Tibial nerve (tissue), 4 donors: ENCODE results near the gene EPN1.

ENCODE experiments used
- EP300 ChIP-seq, 2 donors: sonication (generic); formaldehyde crosslinking; IDR thresholded peaks; one replicate each; pipeline ENCODE4 v1.6.1; 2017; ENCODE audit warnings: antibody characterized with exemption in 2 of 2, mild to moderate bottlenecking in 1 of 2
- POLR2A ChIP-seq, 2 donors: fragments of 450-650 bp; IDR thresholded peaks; one replicate each; pipeline ENCODE4 v1.6.1; 2017; ENCODE audit warnings: antibody characterized with exemption in 2 of 2, mild to moderate bottlenecking in 2 of 2, moderate library complexity in 2 of 2
- TF ChIP-seq, protein P1 (sequence below), 5 experiments: fragments of 200-600 bp in 3 of 5; fragments of 450-650 bp in 2 of 5; sonication (generic) in 3 of 5; IDR thresholded peaks; one replicate each; pipeline ENCODE4 v1.5.1; 2016 to 2019; ENCODE audit warnings: antibody characterized with exemption in 5 of 5, mild to moderate bottlenecking in 3 of 5, moderate library complexity in 2 of 5

DNA sequence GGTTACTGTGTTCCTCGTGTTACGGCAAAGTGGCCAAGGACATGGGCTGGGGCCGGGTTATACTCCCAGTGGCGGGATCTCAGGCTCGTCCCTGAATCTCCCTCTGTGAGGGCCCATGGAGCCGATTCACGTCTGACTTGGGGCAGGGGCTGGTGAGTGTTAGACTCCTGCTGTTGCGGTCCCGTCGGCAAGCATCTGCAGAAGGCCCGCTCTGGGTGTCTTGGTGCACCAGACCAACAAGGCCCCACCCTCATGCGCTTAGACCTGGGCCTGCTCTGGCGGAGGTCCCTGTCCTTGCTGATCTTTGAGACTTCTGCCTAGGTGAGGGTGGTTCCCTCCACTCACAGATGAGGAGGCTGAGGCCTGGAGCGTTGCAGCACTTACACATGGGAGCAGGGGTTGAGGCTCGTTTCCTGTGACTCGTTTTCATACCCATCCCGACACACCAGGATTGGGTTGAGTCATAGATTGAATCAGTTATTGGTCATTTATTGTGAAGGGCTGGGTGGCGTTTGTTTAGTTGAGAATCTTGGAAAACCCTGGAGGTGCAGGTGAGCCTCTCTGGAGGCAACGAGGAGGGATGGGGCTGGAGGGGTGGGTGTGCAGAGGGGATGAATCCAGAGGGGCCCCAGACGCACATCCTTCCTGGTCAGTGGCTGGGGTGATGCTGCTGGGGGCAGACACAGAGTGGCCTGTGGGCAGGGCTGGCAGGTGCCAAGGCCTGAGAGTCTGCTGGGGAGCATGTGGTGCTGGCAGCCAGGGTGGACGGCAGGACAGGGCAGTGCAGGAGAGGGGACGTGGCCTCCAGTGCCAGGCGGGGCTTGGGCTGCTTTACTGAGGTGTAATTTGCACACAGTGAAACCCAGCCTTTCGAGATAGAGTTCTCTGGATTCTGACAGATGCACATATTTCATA, 4.6 kb downstream of the EPN1 start:
- TF ChIP-seq, protein P1, sequence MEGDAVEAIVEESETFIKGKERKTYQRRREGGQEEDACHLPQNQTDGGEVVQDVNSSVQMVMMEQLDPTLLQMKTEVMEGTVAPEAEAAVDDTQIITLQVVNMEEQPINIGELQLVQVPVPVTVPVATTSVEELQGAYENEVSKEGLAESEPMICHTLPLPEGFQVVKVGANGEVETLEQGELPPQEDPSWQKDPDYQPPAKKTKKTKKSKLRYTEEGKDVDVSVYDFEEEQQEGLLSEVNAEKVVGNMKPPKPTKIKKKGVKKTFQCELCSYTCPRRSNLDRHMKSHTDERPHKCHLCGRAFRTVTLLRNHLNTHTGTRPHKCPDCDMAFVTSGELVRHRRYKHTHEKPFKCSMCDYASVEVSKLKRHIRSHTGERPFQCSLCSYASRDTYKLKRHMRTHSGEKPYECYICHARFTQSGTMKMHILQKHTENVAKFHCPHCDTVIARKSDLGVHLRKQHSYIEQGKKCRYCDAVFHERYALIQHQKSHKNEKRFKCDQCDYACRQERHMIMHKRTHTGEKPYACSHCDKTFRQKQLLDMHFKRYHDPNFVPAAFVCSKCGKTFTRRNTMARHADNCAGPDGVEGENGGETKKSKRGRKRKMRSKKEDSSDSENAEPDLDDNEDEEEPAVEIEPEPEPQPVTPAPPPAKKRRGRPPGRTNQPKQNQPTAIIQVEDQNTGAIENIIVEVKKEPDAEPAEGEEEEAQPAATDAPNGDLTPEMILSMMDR (IDR thresholded peaks at IDR 0.05), result no peak
- no peak for TF ChIP-seq POLR2A (IDR thresholded peaks at IDR 0.05)
- no peak for TF ChIP-seq EP300 (IDR thresholded peaks at IDR 0.05)
